Measurements from ENCODE around the gene LRG1. TPM values are rescaled to one million over a fixed set of nuclear protein-coding genes. Genes with fewer than 3 reads are reported as not detected.
A peak's percentile ranks its signal among the peaks of the same experiment; 100 is the strongest.

Gene LRG1
- total and polyA plus RNA-seq, 2 of the 13 experiments (the other 11 are each of a cell fraction or from before 2014, with no cell fraction given): 12.0 to 39.3 TPM

GRCh38 chr19:4534836-4535658, 4.8 kb downstream of the LRG1 start, which contains the start of gene PLIN5 (continued):
- TF ChIP-seq ZMYM4 (CRISPR knock-in tag; IDR thresholded peaks at IDR 0.05) (peak; percentile 59), KDM2A (CRISPR knock-in tag; IDR thresholded peaks at IDR 0.05; ENCODE audit: borderline replicate concordance, low read depth) (peak; percentile 64; the same call in 1 of the 2 replicates), ZNF18 (CRISPR knock-in tag; IDR thresholded peaks at IDR 0.05; ENCODE audit: insufficient replicate concordance) (no peak), MAZ (IDR thresholded peaks at IDR 0.05; ENCODE audit: borderline replicate concordance, low read depth, low read length) (peak; percentile 84), MAZ (CRISPR knock-in tag; IDR thresholded peaks at IDR 0.05; ENCODE audit: low read depth) (0 out of 2 replicates have a peak, but pooled peaks have one; percentile 59), NR2F6 (IDR thresholded peaks at IDR 0.05) (no peak), NR2F6 (CRISPR knock-in tag; IDR thresholded peaks at IDR 0.05) (0 out of 2 replicates have a peak, but pooled peaks have one; percentile 8), NFYC (CRISPR knock-in tag; IDR thresholded peaks at IDR 0.05) (peak; percentile 84), MAX (IDR thresholded peaks at IDR 0.05) (peak; percentile 60), SRSF9 (IDR thresholded peaks at IDR 0.05; ENCODE audit: borderline replicate concordance, insufficient read depth, low read depth, low read length, poor library complexity, severe bottlenecking) (no peak), ZNF776 (CRISPR knock-in tag; IDR thresholded peaks at IDR 0.05) (peak; percentile 37; the same call in 1 of the 2 replicates), ARID5B (CRISPR knock-in tag; IDR thresholded peaks at IDR 0.05) (no peak), TOPORS (CRISPR knock-in tag; IDR thresholded peaks at IDR 0.05) (no peak), GZF1 (CRISPR knock-in tag; IDR thresholded peaks at IDR 0.05) (no peak), HCFC1 (IDR thresholded peaks at IDR 0.05; ENCODE audit: low read depth, low read length) (no peak), GMEB2 (CRISPR knock-in tag; IDR thresholded peaks at IDR 0.05; ENCODE audit: low read depth) (no peak)
- TF ChIP-seq, protein P1, sequence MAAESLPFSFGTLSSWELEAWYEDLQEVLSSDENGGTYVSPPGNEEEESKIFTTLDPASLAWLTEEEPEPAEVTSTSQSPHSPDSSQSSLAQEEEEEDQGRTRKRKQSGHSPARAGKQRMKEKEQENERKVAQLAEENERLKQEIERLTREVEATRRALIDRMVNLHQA (CRISPR knock-in tag; IDR thresholded peaks at IDR 0.05): no peak
- TF ChIP-seq, protein P2, sequence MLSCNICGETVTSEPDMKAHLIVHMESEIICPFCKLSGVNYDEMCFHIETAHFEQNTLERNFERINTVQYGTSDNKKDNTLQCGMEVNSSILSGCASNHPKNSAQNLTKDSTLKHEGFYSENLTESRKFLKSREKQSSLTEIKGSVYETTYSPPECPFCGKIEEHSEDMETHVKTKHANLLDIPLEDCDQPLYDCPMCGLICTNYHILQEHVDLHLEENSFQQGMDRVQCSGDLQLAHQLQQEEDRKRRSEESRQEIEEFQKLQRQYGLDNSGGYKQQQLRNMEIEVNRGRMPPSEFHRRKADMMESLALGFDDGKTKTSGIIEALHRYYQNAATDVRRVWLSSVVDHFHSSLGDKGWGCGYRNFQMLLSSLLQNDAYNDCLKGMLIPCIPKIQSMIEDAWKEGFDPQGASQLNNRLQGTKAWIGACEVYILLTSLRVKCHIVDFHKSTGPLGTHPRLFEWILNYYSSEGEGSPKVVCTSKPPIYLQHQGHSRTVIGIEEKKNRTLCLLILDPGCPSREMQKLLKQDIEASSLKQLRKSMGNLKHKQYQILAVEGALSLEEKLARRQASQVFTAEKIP (CRISPR knock-in tag; IDR thresholded peaks at IDR 0.05; ENCODE audit: borderline replicate concordance): no peak
